ENCODE measurements around the gene COL11A1. TPM values are rescaled to one million over a fixed set of nuclear protein-coding genes. Genes with fewer than 3 reads are reported as not detected.

The COL11A1 gene
- polyA plus RNA-seq, 2 of the 4 experiments (the other 2 are of a cell fraction): 6.8 to 13.6 TPM

DNA sequence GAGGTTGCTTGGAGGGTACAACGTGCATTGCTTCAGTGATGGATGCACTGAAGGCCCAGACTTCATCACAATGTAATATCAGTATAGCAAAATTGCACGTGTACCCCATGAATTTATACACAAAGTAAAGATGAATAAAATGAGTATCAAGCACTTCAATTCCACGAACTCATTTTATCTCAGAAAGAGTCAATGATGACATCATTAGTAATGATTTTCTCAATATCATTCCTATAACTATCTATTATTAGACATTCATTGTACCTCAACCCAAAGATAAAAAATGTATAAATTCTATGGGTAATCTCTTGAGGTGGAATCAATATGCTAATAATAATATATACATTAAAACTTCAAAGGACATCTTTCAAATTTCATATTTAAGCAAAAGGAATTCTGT is 208.4 kb downstream of the COL11A1 start:
- TF ChIP-seq ATOH8 (CRISPR knock-in tag; IDR thresholded peaks at IDR 0.05; ENCODE audit: low read depth) (no peak), FOXS1 (CRISPR knock-in tag; IDR thresholded peaks at IDR 0.05) (no peak), CHD4 (IDR thresholded peaks at IDR 0.05; ENCODE audit: borderline replicate concordance) (no peak)
- 52% methylated on average over 3 of the region's 3 CpGs for WGBS (ENCODE audit: missing lambda C conversion rate)
- Histone ChIP-seq H3K27ac (no peak overlapping the region), H3K4me2 (no peak overlapping the region), H3K4me3 (no peak overlapping the region), H3K4me1 (peaks cover 20% of the 10 kb centered on the region), H3K9me3 (no peaks in the 10 kb centered on the region)
- ATAC-seq (no peak), FAIRE-seq (no peak), DNase-seq (ENCODE audit: low read depth in 1 of 2, low spot score in 1 of 2) (no peak)
- ChIA-PET CTCF (no interaction called here), POLR2A (no interaction called here)

DNA sequence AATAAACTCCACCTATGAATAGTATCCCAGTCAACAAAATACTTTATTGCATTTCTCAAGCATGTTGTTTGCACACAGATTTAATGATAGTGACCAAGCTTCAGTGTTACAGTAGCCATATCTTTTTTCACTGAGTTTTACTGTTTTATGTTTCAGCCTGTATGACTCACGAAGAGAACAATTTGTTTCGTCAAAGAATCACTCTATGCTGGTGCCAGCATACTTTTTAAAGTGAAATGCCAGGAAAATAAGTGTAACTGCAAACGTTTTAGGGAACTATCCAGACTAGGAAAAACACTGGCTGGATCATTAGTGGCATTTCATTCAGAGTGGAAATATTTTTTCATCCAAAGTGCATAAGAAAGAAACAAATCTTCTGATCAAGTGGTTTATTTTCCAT is 210.8 kb downstream of the COL11A1 start:
- no peak for FAIRE-seq
- WGBS (ENCODE audit: missing lambda C conversion rate): 4% methylated on average over 3 of the region's 3 CpGs

DNA sequence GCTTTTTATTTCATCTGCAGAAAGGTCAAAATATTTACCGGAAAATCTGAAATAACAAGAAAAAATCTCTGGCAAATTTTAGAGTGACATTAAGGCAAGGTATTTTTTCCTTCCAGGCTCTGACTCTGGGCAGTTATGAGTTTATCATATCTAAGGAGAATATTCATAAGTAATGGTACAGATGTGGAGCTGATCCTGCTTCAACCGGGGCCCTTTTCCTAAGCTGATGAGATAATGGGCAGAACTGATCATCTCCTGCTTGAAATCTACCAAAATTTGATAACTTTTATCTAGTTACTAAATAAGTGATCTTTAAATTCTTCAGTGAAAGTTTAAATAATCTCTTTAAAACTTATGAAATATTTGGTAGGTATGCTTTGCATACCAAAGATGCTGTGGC is 211.6 kb downstream of the COL11A1 start:
- Histone ChIP-seq H3K4me3 (no peak overlapping the region), H3K4me2 (peak overlapping the region; percentile 59), H3K9me3 (no peaks in the 10 kb centered on the region), H3K4me1 (peaks cover 37% of the 10 kb centered on the region), H3K27ac (peak overlapping the region; percentile 35 to 53; a peak in 3 of 6 replicates)
- no peak for ATAC-seq
- WGBS (ENCODE audit: missing lambda C conversion rate): 84% methylated on average over 2 of the region's 2 CpGs
- TF ChIP-seq EHF (CRISPR knock-in tag; IDR thresholded peaks at IDR 0.05) (no peak), ZNF302 (CRISPR knock-in tag; IDR thresholded peaks at IDR 0.05) (no peak)
- TF ChIP-seq, protein P1, sequence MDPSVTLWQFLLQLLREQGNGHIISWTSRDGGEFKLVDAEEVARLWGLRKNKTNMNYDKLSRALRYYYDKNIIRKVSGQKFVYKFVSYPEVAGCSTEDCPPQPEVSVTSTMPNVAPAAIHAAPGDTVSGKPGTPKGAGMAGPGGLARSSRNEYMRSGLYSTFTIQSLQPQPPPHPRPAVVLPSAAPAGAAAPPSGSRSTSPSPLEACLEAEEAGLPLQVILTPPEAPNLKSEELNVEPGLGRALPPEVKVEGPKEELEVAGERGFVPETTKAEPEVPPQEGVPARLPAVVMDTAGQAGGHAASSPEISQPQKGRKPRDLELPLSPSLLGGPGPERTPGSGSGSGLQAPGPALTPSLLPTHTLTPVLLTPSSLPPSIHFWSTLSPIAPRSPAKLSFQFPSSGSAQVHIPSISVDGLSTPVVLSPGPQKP (IDR thresholded peaks at IDR 0.05; ENCODE audit: low read depth, low read length): no peak
- TF ChIP-seq, protein P2, sequence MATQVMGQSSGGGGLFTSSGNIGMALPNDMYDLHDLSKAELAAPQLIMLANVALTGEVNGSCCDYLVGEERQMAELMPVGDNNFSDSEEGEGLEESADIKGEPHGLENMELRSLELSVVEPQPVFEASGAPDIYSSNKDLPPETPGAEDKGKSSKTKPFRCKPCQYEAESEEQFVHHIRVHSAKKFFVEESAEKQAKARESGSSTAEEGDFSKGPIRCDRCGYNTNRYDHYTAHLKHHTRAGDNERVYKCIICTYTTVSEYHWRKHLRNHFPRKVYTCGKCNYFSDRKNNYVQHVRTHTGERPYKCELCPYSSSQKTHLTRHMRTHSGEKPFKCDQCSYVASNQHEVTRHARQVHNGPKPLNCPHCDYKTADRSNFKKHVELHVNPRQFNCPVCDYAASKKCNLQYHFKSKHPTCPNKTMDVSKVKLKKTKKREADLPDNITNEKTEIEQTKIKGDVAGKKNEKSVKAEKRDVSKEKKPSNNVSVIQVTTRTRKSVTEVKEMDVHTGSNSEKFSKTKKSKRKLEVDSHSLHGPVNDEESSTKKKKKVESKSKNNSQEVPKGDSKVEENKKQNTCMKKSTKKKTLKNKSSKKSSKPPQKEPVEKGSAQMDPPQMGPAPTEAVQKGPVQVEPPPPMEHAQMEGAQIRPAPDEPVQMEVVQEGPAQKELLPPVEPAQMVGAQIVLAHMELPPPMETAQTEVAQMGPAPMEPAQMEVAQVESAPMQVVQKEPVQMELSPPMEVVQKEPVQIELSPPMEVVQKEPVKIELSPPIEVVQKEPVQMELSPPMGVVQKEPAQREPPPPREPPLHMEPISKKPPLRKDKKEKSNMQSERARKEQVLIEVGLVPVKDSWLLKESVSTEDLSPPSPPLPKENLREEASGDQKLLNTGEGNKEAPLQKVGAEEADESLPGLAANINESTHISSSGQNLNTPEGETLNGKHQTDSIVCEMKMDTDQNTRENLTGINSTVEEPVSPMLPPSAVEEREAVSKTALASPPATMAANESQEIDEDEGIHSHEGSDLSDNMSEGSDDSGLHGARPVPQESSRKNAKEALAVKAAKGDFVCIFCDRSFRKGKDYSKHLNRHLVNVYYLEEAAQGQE (IDR thresholded peaks at IDR 0.05): no peak
- ChIA-PET CTCF (no interaction called here), POLR2A (no interaction called here)
- FAIRE-seq: no peak
- DNase-seq (ENCODE audit: low read depth in 1 of 2, low spot score in 1 of 2): no peak

More for the DNA sequence above, 210.8 kb downstream of the COL11A1 start:
- ChIA-PET POLR2A (no interaction called here), CTCF (no interaction called here)
- Histone ChIP-seq H3K4me3 (no peak overlapping the region), H3K27ac (peak overlapping the region; percentile 53 to 73), H3K4me1 (peaks cover 31% of the 10 kb centered on the region), H3K4me2 (peak overlapping the region; percentile 59), H3K9me3 (no peaks in the 10 kb centered on the region)
- DNase-seq (ENCODE audit: low read depth in 1 of 2, low spot score in 1 of 2) (peak in 1 of 2 experiments; percentile 50), ATAC-seq (peak; percentile 68 to 81; a peak in 5 of 6 replicates)
- TF ChIP-seq ATOH8 (CRISPR knock-in tag; IDR thresholded peaks at IDR 0.05; ENCODE audit: low read depth): no peak
- peak; percentile 24; the same call in 1 of the 2 replicates for TF ChIP-seq JUNB (IDR thresholded peaks at IDR 0.05)
- TF ChIP-seq FOSL2 (IDR thresholded peaks at IDR 0.05): peak; percentile 31; the same call in 1 of the 2 replicates
- peak; percentile 75 for TF ChIP-seq FOSL2 (CRISPR knock-in tag; IDR thresholded peaks at IDR 0.05)
- peak; percentile 59; the same call in 1 of the 2 replicates for TF ChIP-seq GATA3 (IDR thresholded peaks at IDR 0.05; ENCODE audit: borderline replicate concordance)
- TF ChIP-seq, protein P1 (IDR thresholded peaks at IDR 0.05; ENCODE audit: low read depth, low read length): no peak
- 0 out of 4 replicates have a peak, but pooled peaks of 1 of the 2 experiments have one; percentile 25 for TF ChIP-seq CEBPB (IDR thresholded peaks at IDR 0.05)
- no peak for TF ChIP-seq NPAS2 (CRISPR knock-in tag; IDR thresholded peaks at IDR 0.05; ENCODE audit: borderline replicate concordance)
